GM21786 (cell line): Measurements from ENCODE around the gene CCDC184.
"Not testable (repeated sequence)": the region's sequence is repeated elsewhere in the genome, so short reads cannot be mapped to it uniquely, and the experiment has no call there.

Experiments used
- ATAC-seq: cut with Tn5 transposase; IDR thresholded peaks from one replicate; pipeline ENCODE4 v1.9.1; 2021; ENCODE audit not compliant: unreplicated experiment

CCDC184 gene

DNA sequence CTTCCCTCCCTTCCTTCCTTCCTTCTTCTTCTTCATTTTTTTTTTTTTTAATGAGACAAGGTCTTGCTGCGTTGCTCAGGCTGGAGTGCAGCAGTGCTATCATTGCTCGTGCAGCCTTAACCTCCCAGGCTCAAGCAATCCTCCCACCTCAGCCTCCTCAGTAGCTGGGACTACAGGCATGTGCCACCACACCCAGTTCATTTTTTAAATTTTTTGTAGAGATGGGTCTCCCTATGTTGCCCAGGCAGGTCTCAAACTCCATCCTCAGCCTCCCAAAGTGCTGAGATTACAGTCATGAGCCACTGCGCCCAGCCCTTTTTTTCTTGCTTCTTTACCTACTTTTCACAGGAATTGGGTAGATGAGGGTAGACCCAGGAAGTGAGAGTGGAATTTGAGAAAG is 18.1 kb downstream of the CCDC184 start:
- ATAC-seq, result no peak

DNA sequence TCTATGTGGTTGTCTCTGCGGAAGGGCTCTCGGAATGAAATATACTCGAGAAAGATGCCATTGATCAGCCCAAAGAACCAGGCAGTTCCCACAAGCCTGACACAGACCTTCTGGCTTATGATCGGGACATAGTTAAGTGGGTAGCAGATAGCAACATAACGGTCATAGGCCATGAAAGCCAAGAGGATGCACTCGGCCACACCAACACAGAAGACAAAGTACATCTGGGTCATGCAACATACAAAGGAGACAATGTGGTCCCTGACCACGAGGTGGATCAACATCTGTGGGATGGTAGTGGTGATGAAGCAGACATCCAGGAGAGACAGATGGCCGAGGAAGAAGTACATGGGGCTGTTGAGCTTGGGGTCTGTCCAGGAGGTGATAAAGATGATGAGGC is 19.3 kb downstream of the CCDC184 start:
- ATAC-seq, result no peak

- ATAC-seq, result no peak
These were observed 19.7 kb downstream of the CCDC184 start, which contains the start of gene OR10AD1 for GRCh38 chr12:48203192-48203591. Gene OR10AD1, minus strand, starts transcription at chr12:48203292. Its CDS starts 0 bp downstream, at chr12:48203292.

DNA sequence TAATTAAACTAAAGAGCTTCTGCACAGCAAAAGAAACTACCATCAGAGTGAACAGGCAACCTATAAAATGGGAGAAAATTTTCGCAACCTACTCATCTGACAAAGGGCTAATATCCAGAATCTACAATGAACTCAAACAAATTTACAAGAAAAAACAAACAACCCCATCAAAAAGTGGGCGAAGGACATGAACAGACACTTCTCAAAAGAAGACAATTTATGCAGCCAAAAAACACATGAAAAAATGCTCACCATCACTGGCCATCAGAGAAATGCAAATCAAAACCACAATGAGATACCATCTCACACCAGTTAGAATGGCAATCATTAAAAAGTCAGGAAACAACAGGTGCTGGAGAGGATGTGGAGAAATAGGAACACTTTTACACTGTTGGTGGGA is 26.1 kb downstream of the CCDC184 start:
- not testable (repeated sequence) for ATAC-seq

GRCh38 chr12:48216785-48217184 is 33.3 kb downstream of the CCDC184 start:
- no peak for ATAC-seq

DNA sequence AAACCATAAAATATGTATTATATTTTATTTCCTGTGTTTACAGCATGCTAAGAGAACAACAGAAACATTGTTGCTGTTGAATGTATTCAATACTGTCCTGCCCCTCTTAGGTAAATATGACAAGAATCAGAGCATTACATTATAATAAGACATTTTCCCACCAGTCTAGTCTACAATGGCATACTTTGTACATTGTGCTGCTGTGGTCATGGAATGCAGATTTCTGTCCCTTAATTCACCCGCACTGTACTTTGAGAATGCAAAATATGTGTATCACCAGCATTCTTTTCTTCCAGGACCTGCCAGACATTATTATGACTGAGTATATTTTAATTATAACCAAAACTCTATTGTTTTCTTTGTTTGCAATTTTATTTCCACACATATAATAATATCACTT is 36.2 kb downstream of the CCDC184 start:
- ATAC-seq, result no peak

DNA sequence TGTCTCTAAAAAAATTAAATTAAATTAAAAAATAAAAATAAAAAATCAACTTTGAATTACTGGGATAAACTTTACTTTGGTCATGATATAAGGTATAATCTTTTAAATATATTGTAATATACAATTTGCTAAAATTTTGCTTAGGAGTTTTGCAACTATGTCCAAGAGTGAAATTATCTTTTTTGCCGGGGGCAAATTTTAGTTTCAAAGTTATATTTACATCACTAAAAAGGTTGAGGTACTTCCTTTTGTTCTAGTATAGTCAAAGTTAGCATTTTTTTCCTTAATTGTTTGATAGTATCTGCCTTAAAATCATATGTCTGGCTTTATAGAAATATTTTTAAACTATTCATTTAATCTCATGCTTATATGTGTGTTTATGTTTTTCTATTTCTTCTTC is 37.3 kb downstream of the CCDC184 start:
- no peak for ATAC-seq

- ATAC-seq, result no peak
These were observed 38.2 kb downstream of the CCDC184 start for GRCh38 chr12:48221645-48222044.

DNA sequence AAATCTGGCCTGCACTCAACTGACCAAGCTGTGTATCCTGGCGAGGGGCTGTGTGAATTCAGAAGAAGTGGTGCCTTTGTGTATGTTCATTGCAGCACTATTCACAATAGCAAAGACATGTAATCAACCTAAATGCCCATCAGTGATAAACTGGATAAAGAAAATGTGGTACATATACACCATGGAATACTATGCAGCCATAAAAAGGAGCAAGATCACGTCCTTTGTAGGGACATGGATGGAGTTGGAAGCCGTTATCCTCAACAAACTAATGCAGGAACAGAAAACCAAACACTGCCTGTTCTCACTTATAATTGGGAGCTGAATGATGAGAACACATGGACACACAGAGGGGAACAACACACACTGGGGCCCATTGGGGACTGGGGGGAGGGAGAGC is 41.1 kb downstream of the CCDC184 start:
- ATAC-seq, result not testable (repeated sequence)

- ATAC-seq, result not testable (repeated sequence)
These were observed 47.9 kb downstream of the CCDC184 start for GRCh38 chr12:48231169-48231958.
